ENCODE measurements around the gene EPHB3.
"Not testable (repeated sequence)": the region's sequence is repeated elsewhere in the genome, so short reads cannot be mapped to it uniquely, and the experiment has no call there.

EPHB3 gene

DNA sequence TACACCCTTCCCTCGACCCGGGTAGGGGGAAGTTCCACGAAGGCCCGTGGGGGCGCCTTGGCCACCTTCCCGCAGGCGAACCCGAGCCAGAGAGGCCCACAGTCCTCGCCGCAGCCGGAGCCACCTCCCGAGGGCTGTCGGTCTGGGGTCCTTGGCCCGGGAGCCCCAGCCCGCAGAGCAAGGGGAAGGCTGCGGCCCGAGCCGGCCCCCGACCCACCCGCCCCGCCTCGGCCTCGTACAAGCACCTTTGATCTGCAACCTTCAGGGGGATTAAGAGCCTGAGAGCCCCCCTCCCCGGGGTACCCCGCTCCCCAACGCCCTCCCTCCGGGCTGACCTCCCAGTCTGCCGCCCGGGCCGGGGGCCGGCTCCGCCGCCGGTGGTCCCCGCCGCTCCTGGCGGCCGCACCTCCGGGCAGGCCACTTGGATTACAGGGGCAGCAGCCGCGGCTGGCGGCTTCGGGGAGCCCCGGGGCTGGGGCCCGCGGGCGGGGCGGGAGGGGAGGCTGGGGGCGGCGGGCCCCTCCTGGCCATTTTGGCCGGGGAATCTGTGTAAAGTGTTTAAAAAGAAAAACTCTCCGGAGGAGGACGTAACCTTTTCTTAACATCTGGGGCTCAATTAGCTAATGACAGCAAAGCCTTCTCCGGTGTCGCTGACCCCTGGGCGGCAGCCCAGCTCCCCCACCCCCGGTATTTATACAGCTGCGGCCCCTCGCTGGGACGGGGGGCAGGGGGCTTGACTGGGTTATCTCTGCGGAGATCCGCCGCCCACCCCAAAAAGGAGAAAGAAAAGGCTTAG lies 40.2 kb downstream of the EPHB3 start:
- DNase-seq: no peak

DNA sequence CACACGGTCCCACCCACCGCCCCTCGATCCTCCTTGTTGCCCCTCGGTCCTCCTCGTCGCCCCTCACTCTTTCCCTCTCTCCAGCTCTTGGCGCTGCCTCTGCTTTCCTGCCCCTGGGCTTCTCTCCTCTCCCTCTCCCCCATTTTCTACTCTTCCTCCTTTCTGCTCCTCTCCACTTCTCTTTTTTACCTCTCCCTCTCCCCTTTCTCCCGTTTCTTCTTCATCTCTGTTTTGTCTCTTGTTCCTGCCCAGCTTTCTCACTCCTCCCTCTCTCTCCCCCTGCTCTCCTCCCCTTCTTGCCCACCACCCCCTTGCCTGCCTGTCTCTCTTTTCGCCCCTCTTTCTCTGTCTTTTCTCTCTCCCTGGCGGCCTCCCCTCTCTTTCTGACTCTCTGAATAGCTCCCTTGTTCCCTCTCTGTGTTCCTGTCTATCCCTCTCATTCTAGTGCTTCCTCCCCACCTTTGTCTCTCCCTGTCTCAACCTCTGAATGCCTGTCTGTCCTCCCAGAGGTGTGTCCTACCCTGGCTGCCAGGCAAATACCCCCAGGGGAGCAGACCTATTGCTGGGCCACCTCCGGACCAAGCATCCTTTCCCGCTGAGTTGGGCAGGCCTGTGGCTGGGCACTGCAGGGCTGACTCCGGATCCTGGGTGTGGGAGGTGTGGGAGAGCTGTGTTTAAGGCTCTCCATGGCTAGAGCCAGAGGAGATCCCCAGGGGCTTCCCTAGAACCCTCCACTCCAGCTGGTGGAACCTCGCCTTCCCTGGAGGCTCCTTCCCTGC lies 41.0 kb downstream of the EPHB3 start:
- no peak for DNase-seq

DNA sequence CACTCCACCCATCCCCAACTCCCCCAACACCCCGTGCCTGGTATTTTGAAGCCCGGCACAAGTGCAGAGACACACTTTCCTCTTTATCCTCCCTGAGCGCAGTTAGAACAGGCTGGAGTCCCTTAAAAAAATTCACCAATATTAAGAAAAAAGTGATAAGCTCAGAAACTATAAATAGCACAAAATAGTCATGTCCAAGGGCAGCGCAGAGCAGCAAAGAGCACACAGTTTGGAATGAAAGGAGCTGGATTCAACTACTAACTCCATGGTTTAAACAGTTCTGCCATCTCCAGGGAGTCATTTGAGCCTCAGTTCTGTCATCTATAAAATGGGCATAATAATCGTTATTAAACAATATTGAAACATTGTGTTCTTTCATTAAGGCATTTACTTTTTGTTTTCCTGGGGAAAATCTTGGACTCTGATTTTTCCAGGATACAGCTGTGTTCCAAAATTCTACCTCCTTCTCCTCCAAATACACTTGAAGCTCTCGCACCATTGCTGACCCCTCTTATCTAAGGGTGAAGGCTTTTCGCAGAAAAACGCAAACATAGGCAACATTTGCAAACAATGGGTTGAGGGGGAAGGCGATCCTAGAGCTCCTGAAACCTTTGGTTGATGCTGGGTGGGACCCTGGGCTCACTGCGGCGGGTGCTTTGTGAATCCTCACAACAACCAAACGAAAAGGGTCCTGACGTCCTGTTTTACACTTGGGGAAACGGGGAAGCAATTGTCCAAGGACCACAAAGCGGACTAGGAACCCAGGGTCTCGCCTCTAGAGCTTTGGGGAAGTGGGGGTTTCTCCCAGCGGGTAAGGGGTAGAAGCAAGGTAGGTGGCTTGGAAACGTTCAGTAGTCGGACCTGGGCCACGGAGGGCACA lies 41.8 kb downstream of the EPHB3 start:
- DNase-seq: no peak

DNA sequence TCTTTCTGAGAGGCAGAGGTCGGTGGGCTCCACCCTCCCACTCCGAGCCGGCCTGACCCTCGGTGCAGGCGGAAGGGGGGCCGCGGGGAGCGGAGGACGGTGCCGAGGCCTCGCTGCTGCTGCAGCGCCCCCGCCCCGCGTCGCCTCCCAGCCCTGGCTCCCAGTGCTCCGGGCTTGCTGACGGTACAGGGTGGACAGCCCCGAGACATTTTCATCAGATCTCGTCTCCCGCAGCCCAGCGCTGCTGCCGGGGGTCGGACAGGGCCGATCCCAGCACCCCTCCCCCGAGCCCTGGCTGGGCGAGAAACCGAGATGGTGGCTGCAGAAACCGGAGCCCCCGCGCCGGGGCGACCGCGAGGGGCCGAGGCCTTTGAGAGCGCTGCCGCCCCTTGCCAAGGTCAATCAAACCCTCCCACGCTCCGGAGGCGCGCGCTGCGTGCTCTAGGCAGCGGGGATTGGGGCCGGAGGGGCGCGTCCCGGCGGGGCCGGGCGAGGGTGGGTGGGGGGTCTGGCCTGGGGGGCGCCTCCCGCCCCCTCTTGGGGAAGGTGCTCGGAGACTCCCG lies 42.5 kb downstream of the EPHB3 start:
- DNase-seq: no peak

DNA sequence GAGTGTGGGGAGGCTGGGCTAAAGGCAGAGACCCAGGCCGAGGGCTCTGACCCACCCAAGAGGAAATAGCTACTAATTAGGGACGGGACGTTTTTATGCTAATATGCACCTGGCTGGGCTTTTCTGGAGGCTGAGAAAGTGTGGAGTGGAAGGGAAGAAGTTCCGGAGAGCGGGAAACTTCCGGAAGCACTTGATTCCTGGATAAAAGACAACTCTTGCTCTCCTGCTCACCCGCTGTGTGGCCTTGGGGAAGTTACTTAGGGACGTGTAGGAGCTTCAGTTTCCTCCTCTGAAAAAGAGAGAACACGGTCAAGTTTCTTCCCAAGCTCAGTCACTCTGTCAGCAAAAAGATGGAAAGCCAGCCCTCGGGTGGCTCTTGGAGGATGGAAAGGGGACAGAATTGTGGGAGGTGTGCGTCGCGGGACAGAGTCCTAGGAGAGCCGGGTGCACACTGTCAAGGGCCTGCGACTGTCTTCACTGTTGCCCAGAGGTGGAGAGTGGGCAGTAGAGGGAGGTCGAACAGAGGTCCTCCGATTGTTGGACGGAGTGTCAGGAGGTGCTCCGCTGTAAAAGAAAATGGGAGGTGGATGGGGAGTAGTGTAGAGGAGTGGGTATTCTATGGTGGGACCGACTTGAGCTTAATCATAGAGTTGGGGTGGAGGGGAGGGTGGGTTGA lies 43.2 kb downstream of the EPHB3 start:
- no peak for DNase-seq

DNA sequence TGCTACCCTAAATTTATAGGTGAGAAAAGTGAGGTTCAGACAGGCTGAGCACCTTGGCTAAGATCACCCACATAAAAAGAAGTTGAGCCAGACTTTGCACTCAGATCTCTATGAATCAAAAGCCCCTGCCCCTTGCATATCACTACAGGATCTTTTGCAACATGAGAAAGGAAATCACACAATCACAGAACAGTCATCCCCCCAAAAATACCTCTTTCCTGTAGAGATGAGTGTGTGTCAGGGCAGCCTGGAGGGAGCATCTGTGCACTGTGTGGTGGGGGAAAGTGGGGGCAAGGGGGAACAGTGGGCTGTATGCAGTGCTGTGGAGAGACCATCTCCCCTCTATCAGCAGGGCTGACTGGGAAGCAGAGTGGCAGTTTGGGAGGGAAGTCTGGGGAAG lies 46.6 kb downstream of the EPHB3 start:
- DNase-seq: no peak

DNA sequence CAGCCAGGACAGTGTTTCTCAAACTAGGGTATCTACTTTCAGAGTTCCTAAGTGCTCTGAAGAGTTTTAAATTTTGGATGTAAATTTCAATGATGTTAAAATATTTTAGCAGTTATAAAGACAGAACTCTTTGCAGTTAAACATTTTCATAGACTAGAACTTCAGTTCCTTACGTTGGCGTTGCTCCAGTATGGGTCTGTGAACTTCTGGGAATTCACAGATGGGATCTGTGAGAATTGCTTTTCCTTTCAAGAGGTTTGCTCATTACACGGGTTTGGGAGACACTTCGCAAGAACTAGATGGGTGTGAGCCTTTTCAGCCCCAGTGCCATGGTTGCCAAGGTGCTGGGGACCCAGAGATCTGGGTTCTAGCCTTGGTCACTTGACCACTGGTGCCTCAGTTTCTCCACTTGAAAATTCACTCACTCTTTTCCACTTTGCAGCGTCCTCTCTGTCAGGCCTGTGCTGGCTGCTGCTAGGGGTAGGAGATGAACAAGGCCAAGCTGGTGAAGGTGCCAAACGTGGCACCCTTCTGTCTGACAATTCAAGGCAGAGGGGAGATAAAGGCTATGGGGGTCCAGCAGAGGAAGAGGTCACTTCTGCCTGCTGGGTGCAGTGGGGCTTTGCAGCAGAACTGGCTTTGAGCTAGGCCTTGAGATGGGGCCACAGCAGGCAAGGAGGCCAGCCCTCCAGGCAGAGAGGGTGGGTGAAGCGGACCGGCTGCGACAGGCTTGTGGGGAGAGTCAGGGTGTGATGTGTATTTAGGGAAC lies 48.1 kb downstream of the EPHB3 start:
- no peak for DNase-seq

DNA sequence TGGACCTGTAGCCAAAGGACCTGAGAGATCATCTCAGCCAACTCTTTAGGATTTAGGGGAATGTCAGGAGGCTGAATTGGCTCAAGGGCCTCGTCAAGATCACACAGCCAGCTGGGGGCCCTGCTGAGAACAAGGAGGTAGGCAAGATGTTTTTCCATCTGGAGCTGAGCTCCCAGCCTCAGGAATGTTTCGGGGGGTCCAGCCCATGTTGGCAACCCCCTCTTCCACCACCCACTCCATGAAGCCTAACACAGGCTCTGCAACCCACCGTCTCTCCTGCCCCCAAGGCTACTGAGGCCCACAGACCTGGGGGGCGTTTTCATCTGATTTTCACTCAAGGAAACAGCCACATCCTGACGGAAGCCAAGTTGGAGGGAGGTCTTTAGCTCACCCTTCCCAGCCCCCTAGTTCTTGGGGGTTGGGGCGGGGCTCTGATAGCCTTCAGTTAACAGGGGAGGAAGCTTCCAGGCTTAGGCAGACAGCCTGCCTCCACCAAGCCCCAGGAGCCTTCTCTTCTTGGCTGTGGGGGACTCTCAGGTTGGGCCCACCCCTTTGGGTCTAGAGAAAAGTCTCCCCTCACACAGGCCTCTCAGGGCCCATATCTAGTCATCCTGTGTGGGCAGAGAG lies 48.8 kb downstream of the EPHB3 start:
- no peak for DNase-seq

DNA sequence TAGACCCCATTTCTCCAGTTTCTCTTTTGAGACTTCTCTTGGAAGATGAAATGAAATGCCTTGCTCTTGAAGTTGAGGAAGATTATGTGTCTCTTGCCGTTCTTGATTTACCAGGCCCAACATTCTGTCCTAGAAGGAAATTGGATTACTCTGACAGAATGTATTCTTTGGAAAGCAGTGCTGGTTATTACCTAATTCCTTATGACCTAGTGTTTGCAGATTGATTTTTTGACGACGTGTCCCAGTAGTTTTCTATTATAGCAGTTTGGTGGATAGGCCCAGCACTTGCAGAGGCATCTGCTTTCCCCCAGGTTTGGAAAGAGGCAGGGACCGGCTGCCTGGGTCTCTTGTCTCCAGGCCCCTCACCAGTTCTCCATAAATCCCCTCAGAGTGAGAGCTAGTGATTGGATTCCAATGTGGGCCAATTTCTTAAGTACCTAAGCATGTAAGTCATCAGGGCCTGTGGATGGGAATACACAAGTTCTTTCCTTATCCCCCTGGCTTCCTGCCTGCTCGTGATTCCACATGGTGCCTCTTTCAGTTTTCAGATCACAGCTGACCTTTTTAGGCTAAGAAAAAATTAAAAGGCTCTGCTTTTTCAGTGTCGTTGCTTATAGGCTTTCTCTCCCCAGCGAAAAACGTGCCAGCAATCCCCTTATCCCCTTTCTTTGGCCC lies 50.2 kb downstream of the EPHB3 start:
- DNase-seq: no peak

DNA sequence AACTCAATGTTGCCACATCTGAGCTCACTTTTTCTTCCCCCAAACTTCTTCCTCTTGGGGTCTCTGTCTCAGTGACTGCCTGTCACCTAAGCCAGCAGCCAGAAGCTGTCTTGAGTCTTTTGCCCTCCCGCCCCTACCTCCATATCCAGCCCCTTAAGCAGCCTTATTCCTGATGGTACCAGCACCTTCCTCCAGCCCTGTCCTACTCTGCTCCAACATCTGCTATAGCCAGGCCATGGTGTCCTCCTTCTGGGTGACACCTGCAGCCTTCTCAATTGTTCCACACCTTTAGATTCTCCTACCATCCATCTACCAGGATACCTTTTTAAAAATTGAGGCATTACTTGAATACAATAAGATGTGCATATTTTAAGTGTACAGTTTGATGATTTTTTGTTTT lies 53.8 kb downstream of the EPHB3 start:
- no peak for DNase-seq

DNA sequence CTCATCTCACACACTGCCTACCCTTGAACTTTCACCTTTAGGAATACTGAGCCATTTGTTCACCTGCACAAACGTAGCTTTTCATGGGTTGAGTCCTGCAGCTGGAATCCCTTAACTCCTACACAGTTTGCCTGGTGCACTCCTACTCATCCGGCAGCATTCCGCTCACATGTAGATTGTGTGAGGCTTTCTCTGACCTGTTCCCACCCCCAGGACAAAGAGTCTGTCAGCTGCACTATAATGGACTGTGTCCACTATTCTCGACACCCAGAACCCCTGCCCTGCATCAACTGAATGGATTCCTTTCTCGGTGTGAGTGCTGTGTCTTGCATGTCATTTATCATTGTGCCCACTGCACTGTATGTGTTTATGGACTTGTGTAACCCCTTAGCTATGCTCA lies 54.9 kb downstream of the EPHB3 start:
- no peak for DNase-seq

DNA sequence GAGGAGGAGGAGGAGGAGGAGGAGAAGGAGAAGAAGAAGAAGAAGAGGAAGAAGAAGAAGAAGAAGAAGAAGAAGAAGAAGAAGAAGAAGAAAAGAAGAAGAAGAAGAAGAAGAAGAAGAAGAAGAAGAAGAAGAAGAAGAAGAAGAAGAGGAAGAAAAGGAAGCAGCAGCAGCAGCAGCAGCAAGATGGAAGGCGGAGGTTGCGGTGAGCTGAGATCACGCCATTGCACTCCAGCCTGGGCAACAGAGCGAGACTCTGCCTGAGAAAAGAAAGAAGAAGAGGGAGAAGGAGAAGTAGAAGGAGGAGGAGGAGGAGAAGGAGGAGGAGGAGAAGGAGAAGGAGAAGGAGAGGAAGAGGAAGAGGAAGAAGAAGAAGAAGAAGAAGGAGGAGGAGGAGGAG lies 55.7 kb downstream of the EPHB3 start:
- not testable (repeated sequence) for DNase-seq

DNA sequence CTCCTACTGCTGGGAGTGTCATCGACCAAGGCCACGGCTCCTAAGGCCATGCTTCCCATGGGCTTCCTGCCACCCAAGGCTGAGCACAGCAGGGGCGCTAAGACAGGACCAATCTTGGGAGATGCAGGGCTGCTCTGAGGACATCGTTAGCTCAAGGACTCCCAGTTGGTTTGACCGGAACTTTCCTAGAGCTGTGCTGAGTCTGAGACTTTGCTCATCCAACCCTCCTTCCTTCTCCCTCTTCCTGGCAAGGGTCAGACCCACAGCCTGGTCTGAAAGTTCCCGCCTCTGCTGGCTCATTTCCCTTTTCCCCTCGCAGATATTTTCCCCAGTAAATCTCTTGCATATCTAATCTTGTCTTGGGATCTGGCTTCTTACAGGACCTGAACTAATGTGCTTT lies 57.2 kb downstream of the EPHB3 start:
- no peak for DNase-seq

DNA sequence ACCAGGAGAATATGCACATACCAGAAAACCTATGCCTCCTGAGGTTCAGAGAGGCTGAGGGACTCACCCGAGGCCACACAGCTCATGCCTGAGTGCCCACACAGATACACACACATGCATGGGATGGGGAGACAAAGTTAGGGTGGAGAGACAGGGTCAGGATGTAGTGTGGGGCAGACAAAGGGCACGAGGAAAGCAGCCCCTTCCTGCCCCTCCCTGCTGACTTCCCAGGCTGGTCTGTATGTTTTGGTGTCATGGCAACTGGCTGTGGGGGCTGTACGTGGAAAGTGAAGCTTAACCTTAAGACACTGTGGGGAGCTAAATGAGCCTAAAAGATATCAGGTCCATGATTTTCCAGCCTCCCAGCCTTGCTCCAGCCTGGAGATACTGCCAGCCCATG lies 57.8 kb downstream of the EPHB3 start:
- DNase-seq: no peak

DNA sequence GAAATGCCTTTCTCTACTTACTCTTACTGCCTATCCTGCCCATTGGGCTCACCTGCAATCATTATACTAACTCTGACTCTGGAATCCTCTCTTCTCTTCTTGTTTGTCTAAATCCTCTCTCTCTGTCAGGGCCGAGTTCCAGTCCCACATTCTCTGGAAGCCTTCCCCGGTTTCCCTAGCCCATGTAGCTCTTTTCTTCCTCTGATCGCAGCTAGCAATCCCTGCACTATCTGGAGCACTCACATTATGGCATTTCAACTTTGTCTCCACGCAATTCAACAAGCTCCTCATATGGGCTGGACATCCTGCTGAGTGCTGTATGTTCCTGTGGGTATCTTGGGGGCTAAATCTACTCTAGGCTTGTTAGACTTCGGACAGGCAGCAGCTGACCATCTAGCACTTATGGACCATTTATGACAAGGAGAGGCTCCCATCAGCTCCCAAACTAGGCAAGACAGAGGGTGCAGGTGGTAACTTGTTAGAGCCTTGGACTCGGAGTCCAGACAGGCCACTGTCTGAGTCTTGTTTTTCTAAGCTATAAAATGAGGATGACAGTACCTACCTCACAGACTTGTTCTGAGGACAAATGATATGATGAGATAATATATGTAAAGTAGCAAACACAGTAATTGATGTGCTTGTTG lies 58.3 kb downstream of the EPHB3 start:
- no peak for DNase-seq

DNA sequence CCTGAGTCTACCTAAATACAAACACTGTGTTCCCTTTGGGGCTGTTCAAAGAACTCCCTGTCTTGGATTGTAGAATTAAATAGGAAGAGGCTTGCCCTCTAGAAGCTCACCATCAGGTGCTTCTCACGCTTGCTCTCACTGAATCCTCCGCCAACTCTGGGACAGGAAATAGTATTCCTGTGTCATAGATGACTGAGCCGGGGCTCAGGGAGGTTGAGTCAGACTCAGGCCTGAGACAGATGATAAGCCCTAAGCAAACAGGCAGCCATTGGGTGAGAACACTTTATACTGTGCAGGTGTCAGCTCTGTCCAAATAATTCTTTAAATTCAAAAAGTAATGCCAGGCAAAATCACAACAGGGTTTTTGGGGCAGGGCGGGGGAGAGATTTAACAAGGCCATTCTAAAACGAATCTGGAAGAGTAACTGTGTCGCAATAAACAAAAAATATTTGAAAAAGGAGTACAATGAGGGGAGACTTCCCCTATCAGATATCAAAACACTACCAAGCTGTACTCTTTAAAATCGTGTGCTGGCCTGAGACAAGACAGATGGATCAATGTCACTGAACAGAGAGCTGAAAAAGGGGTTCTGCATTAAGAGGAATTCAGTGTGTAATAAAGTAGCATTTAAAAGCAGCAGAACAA lies 59.0 kb downstream of the EPHB3 start:
- no peak for DNase-seq

DNA sequence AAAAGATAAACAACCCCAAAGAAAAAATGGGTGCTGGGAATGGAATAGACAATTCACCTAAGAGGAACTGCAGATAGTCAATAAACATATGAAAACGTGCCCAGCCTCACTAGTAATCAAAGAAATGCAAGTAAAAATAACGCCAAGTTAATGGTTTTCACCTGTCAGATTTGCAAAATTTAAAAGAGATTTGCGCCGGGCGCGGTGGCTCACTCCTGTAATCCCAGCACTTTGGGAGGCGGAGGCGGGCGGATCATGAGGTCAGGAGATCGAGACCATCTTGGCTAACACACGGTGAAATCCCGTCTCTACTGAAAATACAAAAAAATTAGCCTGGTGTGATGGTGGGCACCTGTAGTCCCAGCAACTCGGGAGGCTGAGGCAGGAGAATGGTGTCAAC lies 60.6 kb downstream of the EPHB3 start:
- not testable (repeated sequence) for DNase-seq

DNA sequence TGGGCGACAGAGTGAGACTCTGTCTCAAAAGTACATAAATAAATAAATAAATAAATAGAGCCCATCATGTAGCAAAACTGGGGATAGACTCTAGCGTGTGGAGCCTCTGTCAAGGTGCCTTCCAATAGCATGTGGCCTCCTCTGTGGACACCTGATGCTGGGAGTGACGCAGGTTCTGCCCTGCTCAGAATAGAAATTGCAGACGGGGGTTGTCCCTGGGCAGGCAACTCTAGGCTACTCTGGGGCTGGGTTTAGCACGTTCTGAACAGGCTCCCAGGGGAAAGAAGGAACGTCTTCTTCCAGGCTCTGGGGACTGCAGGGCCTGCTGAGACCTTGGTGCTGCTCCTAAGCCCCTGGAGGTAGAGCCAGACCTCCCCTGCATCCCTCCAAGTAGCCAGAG lies 65.3 kb downstream of the EPHB3 start:
- no peak for DNase-seq

DNA sequence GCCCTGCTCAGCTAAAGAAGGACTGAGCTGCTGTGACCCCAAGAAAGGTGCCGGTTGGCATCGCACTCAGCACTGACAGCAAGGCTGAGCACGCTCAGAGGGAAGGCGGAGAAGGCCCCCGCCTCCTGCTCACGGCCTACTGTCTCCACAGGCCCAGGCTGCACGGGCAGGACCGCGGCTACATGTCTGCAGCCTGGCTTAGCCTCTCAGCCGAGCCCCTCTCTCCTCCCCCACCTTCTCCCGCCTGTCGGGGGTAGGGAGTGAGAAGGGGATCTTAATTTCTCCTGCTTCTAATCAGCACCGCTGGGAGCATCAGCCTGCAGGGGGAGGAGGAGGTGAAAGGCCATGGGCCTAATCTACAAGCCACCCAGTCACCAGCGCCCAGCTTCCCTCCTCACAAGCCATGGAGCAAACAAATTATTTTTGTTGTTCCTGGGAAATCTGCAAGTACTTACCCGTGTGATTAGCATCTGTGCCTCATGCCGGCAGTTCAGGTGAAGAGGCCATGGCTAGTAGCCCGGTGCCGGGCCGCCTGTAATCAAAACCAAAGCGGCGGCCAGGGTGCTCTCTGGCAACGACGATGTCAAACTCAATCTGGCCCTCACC lies 68.1 kb downstream of the EPHB3 start:
- no peak for DNase-seq
